Astrocyte (in vitro differentiated cells and primary cell): ENCODE results near the gene CNGB1. TPM values are rescaled to one million over a fixed set of nuclear protein-coding genes. Genes with fewer than 3 reads are reported as not detected.
A peak's percentile ranks its signal among the peaks of the same experiment; 100 is the strongest.

Experiments
- DNase-seq: peaks from one replicate; pipeline ENCODE4 v3.0.0-alpha.2; 2010; ENCODE audit warnings: low read depth
- FAIRE-seq: peaks from 2 replicates; lab custom pipeline; 2011; peaks lifted over from hg19 to GRCh38; lab: Jason Lieb, UNC
- H2AFZ ChIP-seq: 2 replicates; pipeline ENCODE4 v1.6.0; 2012; ENCODE audit warnings: low read depth, low read length, inconsistent platforms
- H3K27ac ChIP-seq: 2 replicates; pipeline ENCODE4 v1.5.1; 2011; ENCODE audit warnings: low read depth, low read length, inconsistent platforms
- H3K27me3 ChIP-seq: 2 replicates; pipeline ENCODE4 v1.6.0; 2011; ENCODE audit warnings: low read length, inconsistent platforms; ENCODE audit not compliant: insufficient read depth
- H3K36me3 ChIP-seq: 2 replicates; pipeline ENCODE4 v1.5.1; 2011; ENCODE audit warnings: low read length, inconsistent platforms; ENCODE audit not compliant: insufficient read depth
- H3K4me1 ChIP-seq: 2 replicates; pipeline ENCODE4 v1.5.1; 2011; ENCODE audit warnings: low read length, inconsistent platforms; ENCODE audit not compliant: insufficient read depth
- H3K4me2 ChIP-seq: 2 replicates; pipeline ENCODE4 v1.6.0; 2012; ENCODE audit warnings: low read length, inconsistent platforms
- H3K4me3 ChIP-seq: 2 replicates; pipeline ENCODE4 v1.5.1; 2011; ENCODE audit warnings: low read depth, mild to moderate bottlenecking, low read length, inconsistent platforms; ENCODE audit not compliant: insufficient read depth
- H3K79me2 ChIP-seq: 2 replicates; pipeline ENCODE4 v1.6.0; 2012; ENCODE audit warnings: mild to moderate bottlenecking, low read length, inconsistent platforms; ENCODE audit not compliant: insufficient read depth
- H3K9ac ChIP-seq: 2 replicates; pipeline ENCODE4 v1.6.0; 2012; ENCODE audit warnings: mild to moderate bottlenecking, low read length, inconsistent platforms
- H3K9me3 ChIP-seq: 2 replicates; pipeline ENCODE4 v1.5.1; 2012; ENCODE audit warnings: low read depth, mild to moderate bottlenecking, low read length, inconsistent platforms; ENCODE audit not compliant: insufficient read depth
- H4K20me1 ChIP-seq: 2 replicates; pipeline ENCODE4 v1.6.0; 2012; ENCODE audit warnings: low read length, inconsistent platforms; ENCODE audit not compliant: insufficient read depth
- H3K27ac Mint-ChIP-seq: one replicate; pipeline ENCODE4 v1.8.0; 2021; ENCODE audit warnings: mild to moderate bottlenecking, mixed read lengths; ENCODE audit not compliant: unreplicated experiment
- H3K27me3 Mint-ChIP-seq: one replicate; pipeline ENCODE4 v1.8.0; 2021; ENCODE audit warnings: low read depth, mixed read lengths; ENCODE audit not compliant: unreplicated experiment
- H3K36me3 Mint-ChIP-seq: one replicate; pipeline ENCODE4 v1.8.0; 2021; ENCODE audit warnings: low read depth, mixed read lengths; ENCODE audit not compliant: unreplicated experiment
- H3K4me1 Mint-ChIP-seq: one replicate; pipeline ENCODE4 v1.8.0; 2021; ENCODE audit warnings: low read depth, mixed read lengths; ENCODE audit not compliant: unreplicated experiment
- H3K4me3 Mint-ChIP-seq: one replicate; pipeline ENCODE4 v1.8.0; 2021; ENCODE audit warnings: mild to moderate bottlenecking, moderate library complexity, mixed read lengths; ENCODE audit not compliant: unreplicated experiment
- H3K9me3 Mint-ChIP-seq: one replicate; pipeline ENCODE4 v1.8.0; 2021; ENCODE audit warnings: mild to moderate bottlenecking, mixed read lengths; ENCODE audit not compliant: unreplicated experiment
- EZH2 ChIP-seq: IDR thresholded peaks from 2 replicates; pipeline ENCODE4 v1.6.1; 2012; ENCODE audit warnings: mild to moderate bottlenecking, low read length, inconsistent platforms; ENCODE audit not compliant: insufficient read depth
- total RNA-seq: library from RNA; stranded (reverse); gene quantifications from 2 replicates; pipeline ENCODE4 v1.2.1, GENCODE V29; 2021
- TF ChIP-seq, protein P1 (sequence below): IDR thresholded peaks from 2 replicates; pipeline ENCODE4 v1.5.1; 2011; ENCODE audit warnings: low read depth, mild to moderate bottlenecking, inconsistent platforms, low read length, moderate library complexity; ENCODE audit not compliant: insufficient read depth

CNGB1 gene
- total RNA-seq, 1 donor from 2014 or later = not detected

DNA sequence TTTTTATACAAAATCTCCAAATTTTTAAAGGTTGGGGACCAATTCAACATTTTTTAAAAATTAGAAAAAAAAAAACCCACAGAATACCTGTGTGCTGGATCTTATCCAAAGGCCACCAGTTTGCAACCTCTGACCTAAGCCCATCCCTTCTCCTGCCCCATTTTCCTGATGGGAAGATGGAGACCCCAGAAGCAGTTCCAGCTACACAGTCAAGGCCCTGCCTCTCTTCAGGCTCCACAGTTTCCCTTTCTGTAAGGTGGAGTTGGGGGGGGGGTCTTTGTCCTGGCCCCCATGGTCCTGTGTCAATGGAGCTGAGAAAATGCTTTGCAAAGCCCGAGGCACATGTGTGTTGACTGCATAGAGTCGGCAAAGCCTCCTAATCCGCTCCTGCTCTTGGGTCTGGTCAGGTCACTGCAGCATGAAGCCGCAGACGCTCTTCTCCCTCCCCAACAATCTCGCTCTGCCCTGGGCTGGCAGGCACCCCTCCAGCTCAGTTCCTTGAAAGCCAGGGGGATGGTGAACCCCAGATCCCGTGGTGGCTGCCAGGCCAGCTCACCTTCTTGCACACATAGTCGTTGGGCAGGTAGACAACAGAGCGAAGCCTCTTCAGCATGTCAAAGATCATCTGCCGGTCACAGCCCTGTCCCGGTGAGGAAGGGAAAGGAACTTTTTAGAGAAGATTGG is 70.0 kb downstream of the CNGB1 start:
- TF ChIP-seq EZH2 = no peak

DNA sequence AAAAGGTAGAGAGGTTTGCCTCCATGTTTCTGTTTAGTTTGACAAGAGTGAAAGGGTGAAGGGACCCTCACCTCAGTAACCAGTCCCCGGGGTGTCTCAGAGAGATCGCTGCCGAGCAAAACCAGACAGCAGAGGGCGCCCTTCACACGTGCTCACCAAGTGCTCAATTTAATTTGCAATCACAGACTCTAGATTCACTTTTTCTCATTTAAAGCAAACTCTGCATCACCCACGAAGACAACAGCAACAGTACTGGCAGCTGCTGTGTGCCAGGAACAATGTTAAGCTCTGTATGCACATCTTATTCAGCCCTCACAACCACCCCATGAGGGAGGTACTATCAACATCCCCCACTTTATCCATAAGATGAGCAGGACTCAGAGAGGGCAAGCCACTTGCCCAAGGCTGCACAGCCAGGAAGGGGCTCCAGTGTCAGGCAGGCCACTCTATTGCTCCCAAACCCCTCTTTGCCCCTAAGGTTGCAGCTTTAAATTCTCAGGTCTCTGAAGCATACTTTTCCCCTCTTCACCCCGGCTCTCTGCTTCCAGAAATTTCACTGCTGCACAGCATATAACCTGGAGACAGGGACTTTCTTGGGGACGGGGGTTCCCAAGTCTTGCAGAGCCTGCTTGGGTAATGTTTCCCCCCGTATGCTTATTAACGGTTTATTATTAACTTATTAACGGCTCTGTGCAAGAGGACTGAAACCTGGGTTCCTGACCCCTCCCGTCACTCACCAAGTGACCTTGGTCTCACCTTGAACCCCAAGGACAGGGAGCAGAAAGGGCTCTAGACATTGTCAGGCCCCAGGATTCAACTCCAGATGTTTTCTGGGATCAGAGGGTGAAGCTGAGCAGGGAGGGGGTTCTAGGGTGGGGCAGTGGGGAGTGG is 70.9 kb downstream of the CNGB1 start:
- Mint-ChIP-seq H3K27ac (no peak overlapping the region), H3K4me1 (peaks cover 7% of the 10 kb centered on the region), H3K36me3 (no peaks in the 10 kb centered on the region), H3K4me3 (no peak overlapping the region), H3K27me3 (peaks cover 22% of the 10 kb centered on the region), H3K9me3 (no peaks in the 10 kb centered on the region)
- no peaks in the 10 kb centered on the region for H3K79me2 ChIP-seq
- no peak overlapping the region for H3K4me3 ChIP-seq
- no peaks in the 10 kb centered on the region for H3K9me3 ChIP-seq
- H3K4me2 ChIP-seq = no peak overlapping the region
- DNase-seq = peak; percentile 37
- peak; percentile 62 for FAIRE-seq
- no peaks in the 10 kb centered on the region for H3K36me3 ChIP-seq
- no peak overlapping the region for H3K27ac ChIP-seq
- H3K4me1 ChIP-seq = no peaks in the 10 kb centered on the region
- H3K27me3 ChIP-seq = peaks cover 21% of the 10 kb centered on the region
- H3K9ac ChIP-seq = no peak overlapping the region
- no peak overlapping the region for H2AFZ ChIP-seq
- no peak for TF ChIP-seq EZH2
- TF ChIP-seq, protein P1, sequence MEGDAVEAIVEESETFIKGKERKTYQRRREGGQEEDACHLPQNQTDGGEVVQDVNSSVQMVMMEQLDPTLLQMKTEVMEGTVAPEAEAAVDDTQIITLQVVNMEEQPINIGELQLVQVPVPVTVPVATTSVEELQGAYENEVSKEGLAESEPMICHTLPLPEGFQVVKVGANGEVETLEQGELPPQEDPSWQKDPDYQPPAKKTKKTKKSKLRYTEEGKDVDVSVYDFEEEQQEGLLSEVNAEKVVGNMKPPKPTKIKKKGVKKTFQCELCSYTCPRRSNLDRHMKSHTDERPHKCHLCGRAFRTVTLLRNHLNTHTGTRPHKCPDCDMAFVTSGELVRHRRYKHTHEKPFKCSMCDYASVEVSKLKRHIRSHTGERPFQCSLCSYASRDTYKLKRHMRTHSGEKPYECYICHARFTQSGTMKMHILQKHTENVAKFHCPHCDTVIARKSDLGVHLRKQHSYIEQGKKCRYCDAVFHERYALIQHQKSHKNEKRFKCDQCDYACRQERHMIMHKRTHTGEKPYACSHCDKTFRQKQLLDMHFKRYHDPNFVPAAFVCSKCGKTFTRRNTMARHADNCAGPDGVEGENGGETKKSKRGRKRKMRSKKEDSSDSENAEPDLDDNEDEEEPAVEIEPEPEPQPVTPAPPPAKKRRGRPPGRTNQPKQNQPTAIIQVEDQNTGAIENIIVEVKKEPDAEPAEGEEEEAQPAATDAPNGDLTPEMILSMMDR = peak; percentile 89
- H4K20me1 ChIP-seq = no peaks in the 10 kb centered on the region

More for the DNA sequence above, 70.0 kb downstream of the CNGB1 start:
- Mint-ChIP-seq H3K36me3 (no peaks in the 10 kb centered on the region), H3K27me3 (peaks cover 29% of the 10 kb centered on the region), H3K9me3 (no peaks in the 10 kb centered on the region), H3K4me1 (peaks cover 7% of the 10 kb centered on the region), H3K4me3 (no peak overlapping the region), H3K27ac (no peak overlapping the region)
- H3K4me1 ChIP-seq = no peaks in the 10 kb centered on the region
- FAIRE-seq (no peak), DNase-seq (no peak)
- H4K20me1 ChIP-seq = no peaks in the 10 kb centered on the region
- H2AFZ ChIP-seq = no peak overlapping the region
- H3K79me2 ChIP-seq = no peaks in the 10 kb centered on the region
- no peak overlapping the region for H3K9ac ChIP-seq
- no peak overlapping the region for H3K4me2 ChIP-seq
- H3K4me3 ChIP-seq = no peak overlapping the region
- no peak overlapping the region for H3K27ac ChIP-seq
- no peaks in the 10 kb centered on the region for H3K36me3 ChIP-seq
- peaks cover 30% of the 10 kb centered on the region for H3K27me3 ChIP-seq
- no peaks in the 10 kb centered on the region for H3K9me3 ChIP-seq

DNA sequence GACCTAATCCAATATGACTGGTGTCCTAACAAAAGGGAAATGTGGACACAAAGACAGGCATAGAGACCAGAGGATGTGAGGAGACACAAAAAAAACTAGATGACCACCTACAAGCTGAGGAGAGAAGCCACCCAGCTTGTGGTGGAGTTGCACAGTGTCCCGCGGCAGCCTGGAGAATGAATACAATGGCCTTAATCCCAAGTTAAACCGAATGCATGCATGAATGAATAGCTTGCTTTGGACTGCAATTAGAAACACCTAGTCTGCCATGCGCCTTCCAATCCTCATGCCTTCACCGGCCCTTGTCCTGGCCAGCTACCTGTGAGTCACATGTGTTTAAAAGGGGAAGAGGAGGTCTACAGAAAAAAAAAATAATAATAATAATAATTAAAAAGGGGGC is 72.0 kb downstream of the CNGB1 start:
- Histone ChIP-seq H3K9ac (no peak overlapping the region), H3K79me2 (no peaks in the 10 kb centered on the region), H3K27ac (no peak overlapping the region), H3K36me3 (no peaks in the 10 kb centered on the region), H4K20me1 (no peaks in the 10 kb centered on the region), H3K4me1 (peaks cover 1% of the 10 kb centered on the region), H2AFZ (no peak overlapping the region), H3K4me3 (no peak overlapping the region), H3K4me2 (no peak overlapping the region), H3K27me3 (peaks cover 17% of the 10 kb centered on the region), H3K9me3 (no peaks in the 10 kb centered on the region)
- peaks cover 4% of the 10 kb centered on the region for H3K9me3 Mint-ChIP-seq
- TF ChIP-seq, protein P1 = no peak
- no peak for TF ChIP-seq EZH2
- peaks cover 7% of the 10 kb centered on the region for H3K4me1 Mint-ChIP-seq
- FAIRE-seq (no peak), DNase-seq (no peak)
- no peaks in the 10 kb centered on the region for H3K36me3 Mint-ChIP-seq
- H3K4me3 Mint-ChIP-seq = no peak overlapping the region
- H3K27me3 Mint-ChIP-seq = peaks cover 14% of the 10 kb centered on the region
- H3K27ac Mint-ChIP-seq = no peak overlapping the region
